ENCODE results near the gene TMEM131. TPM values are rescaled to one million over a fixed set of nuclear protein-coding genes. Genes with fewer than 3 reads are reported as not detected.

TMEM131 gene
- polyA plus RNA-seq, 3 donors = 7.0 to 23.6 (median 8.2) TPM

GRCh38 chr2:97745474-97746174, 250.1 kb downstream of the TMEM131 start:
- H3K36me3 Mint-ChIP-seq = peaks cover 36 to 47% of the 10 kb centered on the region in 2 donors
- H3K4me3 Mint-ChIP-seq = no peak overlapping the region
- peaks cover 26% of the 10 kb centered on the region for H3K4me1 Mint-ChIP-seq
- no peak for TF ChIP-seq CTCF (IDR thresholded peaks at IDR 0.05)
- Histone ChIP-seq H3K27ac (ENCODE audit: low read depth in 1 of 2, low read length in 2 of 2) (no peak overlapping the region), H3K4me1 (ENCODE audit: control insufficient read depth in 1 of 2, insufficient read depth in 2 of 2, low read length in 2 of 2) (peaks cover 10 to 15% of the 10 kb centered on the region in 2 donors), H3K36me3 (replicated peaks in 1 of 2; ENCODE audit: control insufficient read depth in 1 of 2, insufficient read depth in 2 of 2, low read length in 2 of 2) (peaks cover 3 to 24% of the 10 kb centered on the region in 2 donors), H3K9me3 (replicated peaks in 1 of 2; ENCODE audit: control insufficient read depth in 1 of 2, insufficient read depth in 1 of 2, low read length in 2 of 2) (peaks cover 8 to 13% of the 10 kb centered on the region in 2 donors), H3K4me3 (replicated peaks in 1 of 3; ENCODE audit: low read depth in 2 of 3, low read length in 3 of 3) (no peak overlapping the region), H3K9ac (ENCODE audit: insufficient read depth, low read length, poor library complexity, severe bottlenecking) (no peak overlapping the region), H2AFZ (ENCODE audit: insufficient read depth, low read depth, low read length, poor library complexity, severe bottlenecking) (no peak overlapping the region), H3K4me2 (replicated peaks; ENCODE audit: extremely low read depth, low read length, poor library complexity, severe bottlenecking) (no peak overlapping the region), H4K20me1 (ENCODE audit: insufficient read depth, low read length) (no peaks in the 10 kb centered on the region), H3K27me3 (ENCODE audit: control insufficient read depth in 2 of 2, insufficient read depth in 2 of 2, low read length in 2 of 2) (no peaks in the 10 kb centered on the region), H3K79me2 (ENCODE audit: insufficient read depth, low read length) (no peaks in the 10 kb centered on the region)
- WGBS (ENCODE audit: insufficient coverage) = 100% methylated on average over 2 of the region's 10 CpGs
- DNase-seq = no peak
- intact Hi-C loops (cut with micrococcal nuclease) = loop anchor here in 1 of 2 donors (10.0 kb wide), 1 partner anchor 639 kb away; no protein-coding TSS in a partner anchor
- peaks cover 6 to 15% (median 10%) of the 10 kb centered on the region in 7 donors for H3K9me3 Mint-ChIP-seq
- H3K27ac Mint-ChIP-seq = no peak overlapping the region
- peaks cover 0 to 3% (median 3%) of the 10 kb centered on the region in 3 donors for H3K27me3 Mint-ChIP-seq (ENCODE audit: low read depth in 3 of 3)

GRCh38 chr2:97743913-97744312, 251.8 kb downstream of the TMEM131 start:
- H4K20me1 ChIP-seq (ENCODE audit: insufficient read depth, low read length) = no peaks in the 10 kb centered on the region
- H3K36me3 ChIP-seq (replicated peaks in 1 of 2; ENCODE audit: control insufficient read depth in 1 of 2, insufficient read depth in 2 of 2, low read length in 2 of 2) = peaks cover 3 to 10% of the 10 kb centered on the region in 2 donors
- peak overlapping the region in 2 of 7 donors; percentile 43 to 63 for H3K27ac Mint-ChIP-seq
- no peak overlapping the region for H3K4me2 ChIP-seq (replicated peaks; ENCODE audit: extremely low read depth, low read length, poor library complexity, severe bottlenecking)
- H3K9me3 ChIP-seq (replicated peaks in 1 of 2; ENCODE audit: control insufficient read depth in 1 of 2, insufficient read depth in 1 of 2, low read length in 2 of 2) = peaks cover 0 to 4% of the 10 kb centered on the region in 2 donors
- peaks cover 0 to 5% (median 3%) of the 10 kb centered on the region in 7 donors for H3K9me3 Mint-ChIP-seq
- H3K27me3 Mint-ChIP-seq (ENCODE audit: low read depth in 3 of 3) = peaks cover 0 to 5% (median 5%) of the 10 kb centered on the region in 3 donors
- TF ChIP-seq CTCF (IDR thresholded peaks at IDR 0.05) = no peak
- intact Hi-C loops (cut with micrococcal nuclease) = loop anchor here in 1 of 2 donors (10.0 kb wide), 1 partner anchor 641 kb away; no protein-coding TSS in a partner anchor
- H3K36me3 Mint-ChIP-seq = peaks cover 30 to 35% of the 10 kb centered on the region in 2 donors
- H3K4me3 ChIP-seq (replicated peaks in 1 of 3; ENCODE audit: low read depth in 2 of 3, low read length in 3 of 3) = no peak overlapping the region
- no peak overlapping the region for H3K4me3 Mint-ChIP-seq
- no peaks in the 10 kb centered on the region for H3K27me3 ChIP-seq (ENCODE audit: control insufficient read depth in 2 of 2, insufficient read depth in 2 of 2, low read length in 2 of 2)
- 100% methylated on average over 5 of the region's 6 CpGs for WGBS (ENCODE audit: insufficient coverage)
- peaks cover 10 to 15% of the 10 kb centered on the region in 2 donors for H3K4me1 ChIP-seq (ENCODE audit: control insufficient read depth in 1 of 2, insufficient read depth in 2 of 2, low read length in 2 of 2)
- peaks cover 27% of the 10 kb centered on the region for H3K4me1 Mint-ChIP-seq
- H3K27ac ChIP-seq (ENCODE audit: low read depth in 1 of 2, low read length in 2 of 2) = no peak overlapping the region
- no peak overlapping the region for H3K9ac ChIP-seq (ENCODE audit: insufficient read depth, low read length, poor library complexity, severe bottlenecking)
- H3K79me2 ChIP-seq (ENCODE audit: insufficient read depth, low read length) = no peaks in the 10 kb centered on the region
- no peak overlapping the region for H2AFZ ChIP-seq (ENCODE audit: insufficient read depth, low read depth, low read length, poor library complexity, severe bottlenecking)
- DNase-seq = no peak
